GM15510 (cell line): ENCODE data around the gene SHISA6.

Experiments used
- POLR2A ChIP-seq: IDR thresholded peaks from 3 replicates; pipeline ENCODE4 v1.6.1; 2011; ENCODE audit warnings: borderline replicate concordance; ENCODE audit not compliant: insufficient read length; ENCODE audit errors: extremely low read depth

The SHISA6 gene

DNA sequence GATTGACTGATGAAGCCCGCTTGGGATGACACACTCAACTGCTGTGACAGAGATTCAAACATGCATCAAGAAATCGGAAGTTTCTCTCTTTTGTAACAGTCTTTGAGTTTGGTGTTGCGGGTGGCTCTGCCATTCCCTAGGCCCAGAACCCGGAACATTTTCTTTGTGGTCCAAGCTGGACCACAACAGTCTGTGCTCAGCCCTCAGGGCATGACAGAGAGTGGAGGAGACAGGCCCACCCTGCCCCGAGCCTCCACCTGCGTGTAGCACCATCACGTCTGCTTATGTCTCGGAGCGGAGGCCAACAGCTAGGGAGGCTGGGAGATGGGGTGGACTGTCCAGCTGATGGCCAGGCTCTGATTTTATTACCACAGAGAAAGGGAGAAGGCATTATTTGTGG lies 64.5 kb downstream of the SHISA6 start:
- no peak for TF ChIP-seq POLR2A

DNA sequence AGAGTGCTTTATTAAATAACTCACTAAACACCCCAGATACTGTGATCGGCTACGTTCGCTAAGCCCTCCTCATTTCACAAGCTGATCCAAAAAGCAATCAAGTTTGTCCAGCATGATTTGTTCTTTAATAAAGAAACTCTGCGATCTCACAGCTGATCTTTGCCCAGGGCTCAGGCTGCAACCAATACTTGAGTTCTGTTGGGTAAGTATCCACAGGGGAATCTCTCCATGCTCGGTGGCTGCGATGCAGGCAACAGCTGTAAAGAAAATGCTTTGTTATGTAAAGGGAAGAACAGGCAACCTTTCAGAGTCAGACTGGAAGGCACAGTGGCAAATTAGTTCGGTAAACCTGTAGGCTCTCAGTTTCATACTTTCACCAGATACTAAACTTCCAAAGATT lies 67.5 kb downstream of the SHISA6 start:
- no peak for TF ChIP-seq POLR2A

DNA sequence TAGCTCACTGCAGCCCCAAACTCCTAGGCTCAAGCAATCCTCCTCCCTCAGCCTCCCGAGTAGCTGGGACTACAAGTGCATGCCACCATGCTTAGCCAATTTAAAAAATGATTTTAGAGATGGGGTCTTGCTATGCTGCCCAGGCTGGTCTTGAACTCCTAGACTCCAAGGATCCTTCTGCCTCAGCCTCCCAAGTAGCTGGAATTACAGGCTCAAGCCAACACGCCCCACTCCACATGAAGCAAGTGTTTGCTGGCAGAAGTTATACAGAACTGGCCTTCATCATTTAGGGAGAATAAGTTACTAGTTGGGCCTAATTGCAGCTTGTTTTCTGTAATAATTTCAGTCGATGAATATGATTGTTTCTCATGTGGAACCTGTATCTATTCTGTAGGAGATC lies 68.0 kb downstream of the SHISA6 start:
- TF ChIP-seq POLR2A: no peak

DNA sequence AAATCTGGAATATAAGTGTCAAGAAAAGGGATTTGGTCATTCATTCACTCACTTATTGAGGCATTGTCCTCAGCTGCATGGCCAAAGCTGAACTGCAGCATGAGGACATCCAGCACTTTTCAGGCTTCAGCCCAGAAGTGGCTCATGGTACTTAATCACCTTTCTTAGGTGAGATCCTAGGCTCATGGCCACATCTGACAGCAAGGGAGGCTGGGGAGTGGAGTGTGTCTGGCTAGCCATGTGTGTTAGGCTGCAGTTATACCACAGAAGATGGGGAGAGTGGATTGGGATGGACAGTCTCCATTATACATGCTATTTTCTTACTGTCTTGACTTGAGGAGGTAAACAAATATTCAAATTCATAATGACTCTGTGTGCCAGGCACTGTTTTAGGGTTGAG lies 68.8 kb downstream of the SHISA6 start:
- no peak for TF ChIP-seq POLR2A

DNA sequence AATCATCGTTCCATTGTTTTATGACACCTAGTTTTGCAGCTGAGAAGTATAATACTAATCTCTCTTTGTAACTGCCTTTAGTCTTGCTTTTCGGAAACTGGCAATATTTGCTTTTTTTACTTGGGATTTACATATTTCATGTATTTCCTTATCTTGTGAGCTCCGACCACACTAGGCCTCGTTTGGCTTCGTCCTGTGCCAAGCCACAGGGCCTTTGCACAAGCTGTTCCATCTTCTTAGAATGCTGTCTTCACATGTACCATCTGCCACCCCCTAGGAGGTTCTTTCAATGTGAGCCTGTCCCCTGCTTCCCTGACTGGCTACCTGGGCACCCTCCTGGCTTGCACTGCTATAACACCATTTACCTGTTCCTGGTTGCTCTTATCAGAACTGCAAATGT lies 77.2 kb downstream of the SHISA6 start:
- TF ChIP-seq POLR2A: no peak

DNA sequence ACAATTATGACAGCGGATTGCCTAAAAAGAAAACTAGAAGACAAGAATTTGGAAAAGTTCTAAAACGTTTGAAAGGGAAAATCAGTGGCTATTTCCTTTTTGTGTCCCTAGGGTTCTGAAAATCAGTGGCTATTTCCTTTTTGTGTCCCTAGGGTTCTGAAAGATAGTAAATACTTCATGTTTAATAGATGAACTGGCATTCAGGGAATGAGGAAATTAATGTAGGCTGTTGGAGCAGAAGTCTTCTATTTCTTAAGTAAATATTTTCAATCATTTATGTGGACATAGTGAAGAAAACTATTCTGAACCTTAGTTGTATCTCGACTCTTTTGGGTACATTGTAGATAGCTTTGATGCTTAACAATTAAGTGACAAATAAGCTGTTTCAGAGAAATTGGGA lies 78.9 kb downstream of the SHISA6 start:
- no peak for TF ChIP-seq POLR2A

DNA sequence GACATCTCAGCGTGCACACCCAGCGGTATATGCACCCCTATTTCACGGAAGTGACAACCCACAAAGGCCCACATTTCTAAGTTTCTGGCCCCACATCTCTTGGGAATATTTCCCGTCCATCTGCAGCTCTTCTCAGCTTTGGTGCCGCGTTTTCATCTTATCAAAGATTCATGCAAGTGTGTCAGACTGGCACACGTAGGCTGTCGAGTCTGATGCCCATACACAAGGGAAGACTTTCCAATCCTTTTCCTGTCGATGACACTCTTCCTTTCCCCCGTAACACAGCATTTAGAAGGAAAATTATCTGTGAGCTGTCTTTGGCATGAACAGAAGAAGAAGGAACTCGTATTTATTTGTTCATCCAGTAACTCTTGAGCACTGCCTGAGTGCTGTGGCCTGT lies 83.0 kb downstream of the SHISA6 start:
- no peak for TF ChIP-seq POLR2A

DNA sequence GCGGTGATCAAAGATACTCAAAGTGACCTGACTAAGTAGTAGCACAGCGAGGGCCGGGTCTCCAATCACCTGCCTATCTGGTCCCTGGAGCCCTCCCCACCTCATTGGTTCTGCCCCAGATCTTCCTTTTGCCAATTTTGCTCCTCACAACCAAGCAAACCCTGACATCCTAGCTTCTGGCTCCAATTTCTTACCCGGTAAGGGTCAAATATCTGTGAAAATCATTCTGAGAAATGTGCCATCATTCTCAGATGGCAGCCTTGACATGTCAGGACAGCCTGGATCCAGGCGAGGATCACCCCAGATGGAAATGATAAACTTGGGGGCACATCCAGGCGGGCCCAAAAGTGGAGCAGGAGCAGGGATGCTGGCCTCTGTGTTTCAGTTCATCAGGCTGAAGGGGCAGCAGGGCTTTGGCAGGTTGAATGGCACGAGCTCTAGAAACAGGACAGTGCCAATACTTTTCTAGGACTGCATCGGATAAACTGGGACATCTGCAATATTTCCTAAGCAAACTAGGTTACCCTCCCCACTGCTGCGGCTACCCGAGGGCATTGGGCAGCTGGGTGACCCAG lies 83.9 kb downstream of the SHISA6 start:
- TF ChIP-seq POLR2A: no peak

DNA sequence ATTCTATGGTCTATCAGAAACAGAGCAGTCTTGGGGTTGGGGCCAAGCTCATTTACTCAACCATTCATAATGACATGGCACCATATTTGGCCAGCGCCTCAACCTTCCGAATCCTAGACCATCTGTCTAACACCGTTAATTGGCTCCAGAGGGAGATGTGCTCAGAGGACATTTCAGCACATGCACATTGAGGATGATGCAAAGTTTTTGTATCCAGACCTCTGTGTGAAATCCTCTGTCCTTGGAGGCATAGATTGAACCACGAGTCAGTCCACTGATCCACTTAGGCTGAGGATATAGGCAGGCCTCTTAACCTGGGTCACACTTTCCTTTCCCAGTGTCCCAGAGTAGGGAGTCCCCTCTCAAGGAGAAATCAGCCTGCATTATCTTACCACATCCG lies 85.5 kb downstream of the SHISA6 start:
- no peak for TF ChIP-seq POLR2A

DNA sequence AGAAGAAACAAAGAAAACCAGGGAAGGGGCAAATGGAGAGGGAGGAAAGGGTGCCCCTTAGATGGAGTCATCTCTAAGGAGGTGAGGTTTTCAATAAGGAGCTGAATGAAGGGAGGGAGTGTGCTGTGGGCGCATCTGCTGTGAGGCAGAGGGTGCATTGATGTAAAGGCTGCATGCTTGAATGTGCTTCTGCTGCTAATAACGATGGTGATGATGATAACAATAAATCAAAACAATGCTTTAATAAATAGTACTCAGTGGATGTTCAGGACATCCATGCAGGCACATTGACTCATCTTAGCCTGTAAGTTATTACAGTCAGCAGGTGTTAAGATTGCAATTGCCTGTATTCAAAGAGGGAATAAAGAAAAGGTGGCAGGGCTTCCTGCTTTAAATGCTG lies 87.8 kb downstream of the SHISA6 start:
- no peak for TF ChIP-seq POLR2A

DNA sequence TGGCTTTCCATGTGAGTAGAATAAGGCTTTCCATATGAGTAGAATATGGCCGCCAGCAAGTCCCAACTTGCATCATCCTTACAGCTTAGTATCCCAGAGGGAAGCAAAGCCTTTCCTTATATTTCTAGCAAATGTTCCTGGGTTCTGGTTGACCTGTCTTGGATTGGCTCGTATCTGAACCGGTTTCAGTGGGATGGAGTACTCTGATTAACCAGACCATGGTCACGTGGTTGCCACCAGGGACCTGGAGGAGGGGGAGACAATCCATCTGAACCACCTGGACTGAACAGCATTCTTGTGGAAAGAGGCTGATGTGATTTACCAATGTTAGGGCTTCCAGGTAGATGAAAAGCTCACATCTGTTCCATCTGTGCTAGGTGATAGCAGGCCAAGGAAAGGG lies 89.0 kb downstream of the SHISA6 start:
- TF ChIP-seq POLR2A: no peak

DNA sequence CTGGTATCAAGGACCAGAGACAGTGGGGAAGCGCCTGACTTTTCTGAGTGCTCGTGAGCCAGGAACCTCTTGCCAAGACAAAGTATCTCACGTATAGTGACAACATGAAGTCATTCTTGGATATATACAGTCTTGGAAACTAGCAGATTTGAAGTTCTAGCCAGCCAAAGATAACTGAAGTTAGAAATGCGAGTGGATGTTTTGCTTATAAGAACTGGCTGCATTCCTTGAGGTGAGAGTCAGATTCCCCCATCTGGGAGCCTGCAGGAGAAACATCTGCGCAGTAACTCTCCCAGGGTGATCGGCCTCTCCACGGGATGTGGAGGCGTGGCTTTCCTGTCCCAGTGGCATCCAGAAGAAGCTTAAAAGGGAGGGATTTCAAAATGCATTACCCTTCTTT lies 89.8 kb downstream of the SHISA6 start:
- no peak for TF ChIP-seq POLR2A

DNA sequence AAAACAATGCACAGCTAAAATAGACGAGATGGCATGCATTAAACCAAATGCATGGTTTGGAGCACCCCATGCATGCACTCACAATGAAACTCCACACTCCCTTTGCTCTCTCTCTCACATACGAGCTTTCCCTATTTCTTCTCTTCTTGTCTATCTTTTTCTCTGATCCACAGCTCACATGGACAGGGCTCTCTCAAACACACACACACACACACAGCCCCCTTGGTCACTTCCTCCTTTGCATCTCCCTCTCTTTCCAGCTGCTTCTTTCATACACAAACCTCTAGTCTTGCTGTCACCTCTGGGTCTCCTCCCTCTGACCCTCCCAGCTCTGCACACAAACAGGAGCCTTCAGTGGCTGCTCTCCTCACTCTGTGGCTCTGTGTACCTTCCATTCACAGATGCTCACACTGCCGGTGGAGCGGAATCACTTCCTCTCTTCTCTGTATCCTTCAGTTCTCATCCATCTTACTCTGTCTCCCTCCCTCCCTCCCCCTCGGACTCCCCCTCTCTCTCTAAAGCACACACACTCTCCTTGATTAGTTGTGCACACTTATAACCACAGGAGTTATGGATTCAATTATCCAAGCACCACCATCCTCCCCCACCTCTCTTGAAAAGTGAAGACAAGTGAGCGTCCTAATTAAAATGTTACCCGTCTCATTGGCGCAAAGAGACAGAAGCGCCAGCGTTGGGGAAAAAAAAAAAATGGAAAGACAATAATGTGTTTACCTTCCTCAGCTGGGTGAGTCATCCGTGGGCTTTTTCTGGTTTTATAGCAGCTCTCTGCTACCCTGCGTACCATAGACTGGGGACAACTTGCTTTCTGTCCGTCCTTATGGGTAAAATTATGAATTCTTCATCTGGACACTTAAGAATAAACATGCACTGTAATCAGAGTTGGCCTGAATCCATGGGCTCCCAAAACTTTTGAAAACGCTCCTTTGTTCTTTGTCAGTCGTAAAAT lies 90.8 kb downstream of the SHISA6 start:
- no peak for TF ChIP-seq POLR2A

DNA sequence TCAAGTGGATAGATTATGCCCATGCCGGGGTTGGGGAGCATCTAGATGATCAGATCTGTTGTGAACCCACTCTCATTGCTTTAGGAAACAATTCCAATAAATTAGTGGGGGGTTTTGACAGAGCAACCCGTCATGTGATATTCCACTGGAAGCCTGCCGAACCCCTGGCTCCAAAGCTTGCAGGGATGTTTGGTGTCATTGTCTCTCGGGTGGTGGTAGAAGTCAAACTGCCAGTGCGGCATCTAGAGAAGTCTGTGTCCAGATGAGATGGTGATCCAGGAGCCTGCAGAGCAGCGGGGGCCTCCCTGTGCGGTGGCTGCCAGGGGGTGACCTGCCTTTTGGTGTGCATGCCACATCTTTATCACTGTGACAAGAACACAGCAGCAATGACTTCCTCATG lies 91.7 kb downstream of the SHISA6 start:
- TF ChIP-seq POLR2A: no peak

DNA sequence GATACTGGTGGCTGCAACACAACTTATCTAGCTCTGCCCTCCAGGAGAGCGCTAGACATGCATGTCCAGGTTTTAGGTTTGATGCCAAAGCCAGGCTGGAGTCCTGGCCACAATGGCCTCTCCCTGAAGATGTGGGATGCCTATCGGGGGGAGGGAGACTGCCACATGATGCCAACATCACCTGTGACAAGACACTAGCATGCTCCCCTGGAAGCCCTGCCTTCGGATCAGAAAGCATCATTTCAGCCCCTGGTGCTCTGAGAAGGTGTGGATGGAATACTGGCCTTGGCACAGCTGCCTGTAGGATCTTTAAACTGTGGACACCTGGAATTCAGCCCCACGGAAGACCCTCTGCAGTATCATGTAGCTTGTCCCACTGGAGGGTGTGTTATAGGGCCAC lies 93.5 kb downstream of the SHISA6 start:
- no peak for TF ChIP-seq POLR2A

DNA sequence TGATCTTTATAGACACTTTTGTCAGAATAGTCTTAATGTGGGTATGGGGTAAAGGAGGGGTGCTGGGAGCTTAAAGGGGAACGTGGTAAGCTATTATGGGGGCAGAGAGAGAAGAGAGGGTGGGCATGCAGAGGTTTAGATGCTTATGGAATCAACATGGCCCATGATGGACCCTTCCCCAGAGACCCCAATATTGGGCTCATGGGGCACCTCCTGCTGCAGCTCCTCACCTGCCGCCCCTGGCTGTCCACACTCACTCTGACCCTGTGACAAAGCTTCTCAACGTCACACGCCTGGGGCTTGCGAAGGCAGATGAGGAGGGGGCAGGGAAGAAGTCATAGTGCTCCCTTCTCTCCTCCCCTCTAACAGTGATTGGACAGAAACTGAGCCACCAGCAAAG lies 95.3 kb downstream of the SHISA6 start:
- TF ChIP-seq POLR2A: no peak
